Activated naive CD8-positive, alpha-beta T cell treated with anti-CD3 and anti-CD28 coated beads for 36 hours (primary cell): ENCODE data around the gene SPRYD3. TPM values are rescaled to one million over a fixed set of nuclear protein-coding genes. Genes with fewer than 3 reads are reported as not detected.
"Not testable (repeated sequence)": the region's sequence is repeated elsewhere in the genome, so short reads cannot be mapped to it uniquely, and the experiment has no call there.

Experiments
- DNase-seq: peaks from one replicate; pipeline ENCODE4 v3.0.0; 2021
- H3K27ac Mint-ChIP-seq: one replicate; pipeline ENCODE4 v1.8.0; 2022; ENCODE audit warnings: mild to moderate bottlenecking, moderate library complexity, mixed read lengths
- H3K27me3 Mint-ChIP-seq: one replicate; pipeline ENCODE4 v1.8.0; 2022; ENCODE audit warnings: mild to moderate bottlenecking, mixed read lengths
- H3K36me3 Mint-ChIP-seq: one replicate; pipeline ENCODE4 v1.8.0; 2021; ENCODE audit warnings: mild to moderate bottlenecking, mixed read lengths
- H3K4me1 Mint-ChIP-seq: one replicate; pipeline ENCODE4 v1.8.0; 2021; ENCODE audit warnings: mixed read lengths
- H3K4me3 Mint-ChIP-seq: one replicate; pipeline ENCODE4 v1.8.0; 2022; ENCODE audit warnings: mild to moderate bottlenecking, moderate library complexity, mixed read lengths
- H3K9me3 Mint-ChIP-seq: one replicate; pipeline ENCODE4 v1.8.0; 2022; ENCODE audit warnings: mixed read lengths
- total RNA-seq, 2 experiments: library from RNA; stranded (reverse); gene quantifications; one replicate each; pipeline ENCODE4 v1.2.3, GENCODE V29; 2021

Gene SPRYD3
- total RNA-seq, 2 experiments from 2014 or later, result 23.5 to 25.7 TPM

DNA sequence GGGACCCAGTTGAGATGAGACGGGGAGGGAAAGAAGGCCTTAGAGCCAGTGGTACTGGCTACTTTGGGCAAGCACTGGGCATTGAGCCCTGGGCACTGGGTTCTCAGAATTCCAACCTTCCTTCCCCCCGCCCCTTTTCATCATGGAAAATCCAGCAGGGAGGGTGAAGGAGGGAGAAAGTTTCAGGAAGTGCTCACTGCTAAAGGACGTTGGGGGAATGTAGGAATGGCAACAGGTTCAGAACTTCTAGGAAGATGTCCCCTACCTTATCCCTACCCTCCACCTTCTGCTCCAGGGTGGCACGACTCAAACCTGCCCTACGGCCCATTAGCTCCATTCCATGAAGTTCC lies 33.5 kb downstream of the SPRYD3 start:
- H3K4me1 Mint-ChIP-seq, result peaks cover 31% of the 10 kb centered on the region
- H3K9me3 Mint-ChIP-seq, result no peaks in the 10 kb centered on the region
- peaks cover 12% of the 10 kb centered on the region for H3K27me3 Mint-ChIP-seq
- DNase-seq, result no peak
- H3K36me3 Mint-ChIP-seq, result peaks cover 4% of the 10 kb centered on the region
- H3K4me3 Mint-ChIP-seq, result peak overlapping the region; percentile 85
- no peak overlapping the region for H3K27ac Mint-ChIP-seq

- peaks cover 31% of the 10 kb centered on the region for H3K4me1 Mint-ChIP-seq
Measured at GRCh38 chr12:53044896-53045695, 34.1 kb downstream of the SPRYD3 start.

DNA sequence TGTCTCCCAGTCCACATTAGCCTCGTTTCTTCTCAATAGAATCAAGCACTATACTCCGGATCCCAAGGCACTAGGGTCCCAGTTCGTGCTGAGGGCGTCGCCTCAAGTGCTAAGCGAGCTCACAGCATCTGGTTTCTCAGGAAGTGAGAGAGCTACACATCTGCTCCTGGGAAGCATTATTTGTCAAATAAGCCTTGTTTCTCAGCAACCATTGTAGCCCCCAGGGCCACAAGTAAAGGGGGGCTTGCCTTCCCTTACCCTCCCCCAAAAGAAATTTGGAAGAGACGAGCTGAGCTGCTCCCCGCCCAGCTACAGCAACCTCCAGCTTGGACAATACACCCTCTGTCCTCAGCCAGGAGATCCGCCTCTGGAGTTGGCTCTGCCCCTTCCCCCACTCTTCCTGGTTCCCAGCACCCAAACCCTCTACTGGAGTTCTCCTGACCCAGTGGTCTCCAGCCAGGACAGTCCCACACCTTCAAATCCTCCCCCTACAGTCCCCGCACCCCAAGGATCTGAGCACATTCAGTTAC lies 35.1 kb downstream of the SPRYD3 start:
- no peak overlapping the region for H3K4me3 Mint-ChIP-seq
- DNase-seq, result no peak
- peaks cover 26% of the 10 kb centered on the region for H3K4me1 Mint-ChIP-seq
- peaks cover 12% of the 10 kb centered on the region for H3K27me3 Mint-ChIP-seq
- no peak overlapping the region for H3K27ac Mint-ChIP-seq
- H3K36me3 Mint-ChIP-seq, result peaks cover 10% of the 10 kb centered on the region
- H3K9me3 Mint-ChIP-seq, result no peaks in the 10 kb centered on the region

More at GRCh38 chr12:53044896-53045695, 34.1 kb downstream of the SPRYD3 start:
- peaks cover 5% of the 10 kb centered on the region for H3K36me3 Mint-ChIP-seq
- no peaks in the 10 kb centered on the region for H3K9me3 Mint-ChIP-seq
- no peak for DNase-seq
- H3K27me3 Mint-ChIP-seq, result peaks cover 12% of the 10 kb centered on the region
- H3K27ac Mint-ChIP-seq, result no peak overlapping the region
- H3K4me3 Mint-ChIP-seq, result peak overlapping the region; percentile 24

GRCh38 chr12:53042607-53043454 lies 36.4 kb downstream of the SPRYD3 start:
- H3K27me3 Mint-ChIP-seq, result peaks cover 12% of the 10 kb centered on the region

GRCh38 chr12:53039851-53040250 lies 39.3 kb downstream of the SPRYD3 start:
- Mint-ChIP-seq H3K4me1 (peaks cover 17% of the 10 kb centered on the region), H3K9me3 (no peaks in the 10 kb centered on the region), H3K27ac (no peak overlapping the region), H3K27me3 (no peaks in the 10 kb centered on the region), H3K4me3 (no peak overlapping the region), H3K36me3 (peaks cover 36% of the 10 kb centered on the region)
- no peak for DNase-seq

More at GRCh38 chr12:53042607-53043454, 36.4 kb downstream of the SPRYD3 start:
- Mint-ChIP-seq H3K4me1 (peaks cover 23% of the 10 kb centered on the region), H3K27ac (peak overlapping the region; percentile 21), H3K36me3 (peaks cover 21% of the 10 kb centered on the region), H3K4me3 (no peak overlapping the region), H3K9me3 (no peaks in the 10 kb centered on the region)
- no peak for DNase-seq

DNA sequence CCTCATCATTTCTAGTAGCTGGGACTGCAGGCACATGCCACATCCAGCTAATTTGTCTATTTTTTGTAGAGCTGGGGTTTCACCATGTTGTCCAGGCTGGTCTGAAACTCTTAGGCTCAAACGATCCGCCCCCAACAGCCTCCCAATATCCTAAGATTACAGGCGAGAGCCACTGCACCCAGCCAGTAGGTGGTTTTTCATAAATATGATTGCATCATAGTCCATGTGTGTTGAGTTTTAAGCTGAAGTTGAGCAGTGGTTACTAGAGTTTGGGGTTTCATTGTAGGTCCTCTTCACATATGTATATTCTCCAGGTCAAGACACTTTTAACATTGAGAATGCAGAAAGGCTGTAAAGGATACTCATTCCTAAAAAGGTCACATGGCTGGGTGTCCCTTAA lies 42.4 kb downstream of the SPRYD3 start:
- peaks cover 19% of the 10 kb centered on the region for H3K4me1 Mint-ChIP-seq
- no peak overlapping the region for H3K4me3 Mint-ChIP-seq
- no peak for DNase-seq
- H3K27me3 Mint-ChIP-seq, result no peaks in the 10 kb centered on the region
- no peaks in the 10 kb centered on the region for H3K9me3 Mint-ChIP-seq
- H3K36me3 Mint-ChIP-seq, result peaks cover 56% of the 10 kb centered on the region
- H3K27ac Mint-ChIP-seq, result peak overlapping the region; percentile 79

GRCh38 chr12:53034459-53034858 lies 44.7 kb downstream of the SPRYD3 start:
- DNase-seq, result no peak
- Mint-ChIP-seq H3K36me3 (peaks cover 56% of the 10 kb centered on the region), H3K27ac (no peak overlapping the region), H3K9me3 (no peaks in the 10 kb centered on the region), H3K4me3 (no peak overlapping the region), H3K27me3 (no peaks in the 10 kb centered on the region), H3K4me1 (peaks cover 19% of the 10 kb centered on the region)

DNA sequence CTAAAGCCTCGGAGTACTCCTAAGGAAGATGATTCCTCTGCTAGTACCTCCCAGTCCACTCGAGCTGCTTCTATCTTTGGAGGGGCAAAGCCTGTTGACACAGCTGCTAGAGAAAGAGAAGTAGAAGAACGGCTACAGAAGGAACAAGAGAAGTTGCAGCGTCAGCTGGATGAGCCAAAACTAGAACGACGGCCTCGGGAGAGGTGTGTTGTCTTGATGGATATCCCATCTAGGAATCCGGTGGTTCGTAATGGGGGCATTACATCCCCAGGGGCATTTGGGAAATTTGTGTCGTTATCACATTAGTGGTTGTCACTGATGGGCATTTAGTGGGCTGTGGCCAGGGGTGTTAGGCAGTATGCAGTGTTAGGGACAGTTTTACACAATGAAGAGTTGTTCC lies 45.4 kb downstream of the SPRYD3 start:
- DNase-seq, H3K4me3 Mint-ChIP-seq, H3K9me3 Mint-ChIP-seq, H3K27me3 Mint-ChIP-seq: not testable (repeated sequence)
- H3K27ac Mint-ChIP-seq, result peak overlapping the region; percentile 14
- peaks cover 53% of the 10 kb centered on the region for H3K36me3 Mint-ChIP-seq
- peaks cover 17% of the 10 kb centered on the region for H3K4me1 Mint-ChIP-seq

GRCh38 chr12:53031616-53032015 lies 47.6 kb downstream of the SPRYD3 start:
- peaks cover 12% of the 10 kb centered on the region for H3K4me1 Mint-ChIP-seq
- H3K27ac Mint-ChIP-seq, result no peak overlapping the region
- no peak for DNase-seq
- no peaks in the 10 kb centered on the region for H3K9me3 Mint-ChIP-seq
- no peak overlapping the region for H3K4me3 Mint-ChIP-seq
- H3K27me3 Mint-ChIP-seq, result no peaks in the 10 kb centered on the region
- H3K36me3 Mint-ChIP-seq, result peaks cover 46% of the 10 kb centered on the region

GRCh38 chr12:53027014-53027413 lies 52.2 kb downstream of the SPRYD3 start:
- H3K4me3 Mint-ChIP-seq, H3K27ac Mint-ChIP-seq, H3K27me3 Mint-ChIP-seq: not testable (repeated sequence)

DNA sequence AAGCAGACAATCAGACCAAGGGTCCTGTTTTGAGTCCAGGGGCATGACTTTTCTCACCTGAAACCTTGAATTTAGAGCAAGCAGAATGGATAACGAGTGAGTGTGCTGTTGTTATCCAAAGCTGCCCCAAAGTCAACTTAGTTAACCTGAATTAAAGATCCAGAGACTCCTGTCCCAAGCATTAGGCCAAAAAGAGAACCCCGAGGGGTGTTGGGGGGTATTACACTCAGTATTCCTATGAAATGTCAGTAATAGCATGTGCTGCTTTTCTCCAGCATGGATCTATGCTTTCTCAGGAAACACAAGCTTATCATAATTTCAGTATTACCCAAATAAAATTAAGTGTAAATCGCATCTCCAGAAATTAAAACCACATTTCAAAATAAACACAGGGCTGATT lies 53.9 kb downstream of the SPRYD3 start:
- Mint-ChIP-seq H3K27me3 (no peaks in the 10 kb centered on the region), H3K4me1 (peaks cover 7% of the 10 kb centered on the region), H3K27ac (no peak overlapping the region), H3K36me3 (peaks cover 32% of the 10 kb centered on the region), H3K9me3 (no peaks in the 10 kb centered on the region), H3K4me3 (no peak overlapping the region)
- DNase-seq, result no peak

More at GRCh38 chr12:53027014-53027413, 52.2 kb downstream of the SPRYD3 start:
- H3K9me3 Mint-ChIP-seq, H3K4me1 Mint-ChIP-seq, DNase-seq: not testable (repeated sequence)
- H3K36me3 Mint-ChIP-seq, result peaks cover 38% of the 10 kb centered on the region

GRCh38 chr12:53014709-53015108 lies 64.5 kb downstream of the SPRYD3 start:
- Mint-ChIP-seq H3K36me3 (peaks cover 67% of the 10 kb centered on the region), H3K27me3 (no peaks in the 10 kb centered on the region), H3K27ac (peak overlapping the region; percentile 51), H3K4me1 (peaks cover 42% of the 10 kb centered on the region), H3K9me3 (no peaks in the 10 kb centered on the region), H3K4me3 (no peak overlapping the region)
- no peak for DNase-seq
